Activated T-cell treated with anti-CD3 and anti-CD28 coated beads, Interleukin-2, amount 50 U/mL, for 24 hours (primary cell): ENCODE results near the gene ITPRIP.

Source experiments
- DNase-seq: peaks from one replicate; pipeline ENCODE4 v3.0.0-alpha.2; 2020
- H3K27ac Mint-ChIP-seq: 2 replicates; pipeline ENCODE4 v1.8.0; 2020; ENCODE audit warnings: mild to moderate bottlenecking, mixed read lengths
- H3K27me3 Mint-ChIP-seq: 2 replicates; pipeline ENCODE4 v1.8.0; 2020; ENCODE audit warnings: mixed read lengths
- H3K36me3 Mint-ChIP-seq: 2 replicates; pipeline ENCODE4 v1.8.0; 2020; ENCODE audit warnings: low read depth, mixed read lengths
- H3K4me1 Mint-ChIP-seq: 2 replicates; pipeline ENCODE4 v1.8.0; 2020; ENCODE audit warnings: low read depth, mixed read lengths
- H3K4me3 Mint-ChIP-seq: 2 replicates; pipeline ENCODE4 v1.8.0; 2020; ENCODE audit warnings: mild to moderate bottlenecking, moderate library complexity, mixed read lengths
- H3K9me3 Mint-ChIP-seq: 2 replicates; pipeline ENCODE4 v1.8.0; 2020; ENCODE audit warnings: mixed read lengths

The ITPRIP gene

DNA sequence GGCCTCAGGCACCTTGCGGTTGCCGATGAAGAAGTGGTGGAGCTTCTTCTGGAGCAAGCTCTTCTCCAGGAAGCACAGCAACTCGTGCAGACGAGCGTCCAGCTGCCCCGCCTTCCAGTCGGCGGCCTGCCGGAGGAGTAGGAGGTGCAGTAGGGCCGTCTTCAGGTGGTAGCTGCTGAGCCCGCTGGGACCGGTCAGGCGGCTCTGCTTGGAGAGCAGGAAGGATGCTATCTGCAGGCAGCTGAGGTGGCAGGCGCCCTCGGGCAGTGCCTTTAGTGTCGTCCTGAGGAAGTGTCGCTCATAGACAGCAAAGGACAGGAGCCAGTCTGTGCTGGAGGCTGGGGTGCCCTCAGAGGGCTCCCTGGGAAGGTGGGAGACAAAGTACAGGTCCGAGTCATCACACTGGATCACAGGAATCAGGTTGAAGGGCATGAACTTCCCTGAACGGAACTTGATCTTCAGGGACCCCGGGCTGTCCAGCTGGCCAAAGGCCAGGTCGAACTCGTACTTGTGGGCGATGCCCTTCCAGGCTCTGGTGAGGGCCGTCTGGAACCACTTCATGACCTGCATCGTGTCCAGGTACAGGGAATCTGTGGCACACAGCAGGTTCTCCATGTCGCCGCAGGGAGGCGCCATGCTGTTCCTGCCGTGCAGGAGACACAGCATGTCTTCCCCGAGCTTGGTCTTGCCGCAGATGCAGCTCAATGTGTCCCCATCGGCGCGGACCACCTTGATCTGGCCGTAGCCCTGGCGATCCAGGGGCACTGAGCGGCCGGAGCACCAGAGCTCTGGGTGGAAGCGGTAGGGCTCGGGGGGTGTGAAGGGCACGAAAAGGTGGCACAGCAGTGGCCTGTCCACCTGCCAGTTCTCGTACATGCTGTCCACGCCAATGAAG lies 23.4 kb downstream of the ITPRIP start:
- H3K4me1 Mint-ChIP-seq = peaks cover 55% of the 10 kb centered on the region
- peaks cover 84% of the 10 kb centered on the region for H3K36me3 Mint-ChIP-seq

DNA sequence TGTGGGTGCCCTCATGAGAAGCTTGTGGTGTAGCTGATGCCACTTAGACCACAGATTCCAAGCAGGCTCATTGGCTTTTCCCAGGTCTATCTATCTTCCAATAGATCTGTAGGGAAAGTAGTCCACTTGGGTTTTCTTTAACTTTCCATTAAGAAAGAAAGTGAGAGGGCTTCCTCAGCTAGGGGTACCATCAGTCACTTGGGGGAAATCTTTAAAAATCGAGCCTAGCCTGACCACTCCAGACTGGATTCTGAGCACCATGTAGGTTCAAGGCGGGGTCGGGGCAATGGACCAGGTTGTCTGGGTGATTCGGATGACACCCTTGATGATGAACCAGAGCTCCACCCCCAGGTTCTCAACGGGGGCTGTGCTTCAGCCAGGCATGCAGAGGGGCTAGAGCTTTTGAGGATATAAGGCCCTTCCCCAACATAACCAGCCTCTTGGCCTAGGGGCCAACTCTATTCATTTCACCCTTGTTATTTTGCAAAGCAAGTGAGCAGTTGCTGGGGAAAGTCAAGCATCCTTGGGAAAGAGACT lies 27.0 kb downstream of the ITPRIP start:
- no peak overlapping the region for H3K4me3 Mint-ChIP-seq
- peaks cover 60% of the 10 kb centered on the region for H3K4me1 Mint-ChIP-seq
- peaks cover 67% of the 10 kb centered on the region for H3K36me3 Mint-ChIP-seq
- no peak for DNase-seq
- no peaks in the 10 kb centered on the region for H3K9me3 Mint-ChIP-seq
- no peaks in the 10 kb centered on the region for H3K27me3 Mint-ChIP-seq
- no peak overlapping the region for H3K27ac Mint-ChIP-seq

More for the DNA sequence above, 23.4 kb downstream of the ITPRIP start:
- Mint-ChIP-seq H3K9me3 (no peaks in the 10 kb centered on the region), H3K27me3 (no peaks in the 10 kb centered on the region), H3K27ac (no peak overlapping the region), H3K4me3 (no peak overlapping the region)
- DNase-seq = no peak

DNA sequence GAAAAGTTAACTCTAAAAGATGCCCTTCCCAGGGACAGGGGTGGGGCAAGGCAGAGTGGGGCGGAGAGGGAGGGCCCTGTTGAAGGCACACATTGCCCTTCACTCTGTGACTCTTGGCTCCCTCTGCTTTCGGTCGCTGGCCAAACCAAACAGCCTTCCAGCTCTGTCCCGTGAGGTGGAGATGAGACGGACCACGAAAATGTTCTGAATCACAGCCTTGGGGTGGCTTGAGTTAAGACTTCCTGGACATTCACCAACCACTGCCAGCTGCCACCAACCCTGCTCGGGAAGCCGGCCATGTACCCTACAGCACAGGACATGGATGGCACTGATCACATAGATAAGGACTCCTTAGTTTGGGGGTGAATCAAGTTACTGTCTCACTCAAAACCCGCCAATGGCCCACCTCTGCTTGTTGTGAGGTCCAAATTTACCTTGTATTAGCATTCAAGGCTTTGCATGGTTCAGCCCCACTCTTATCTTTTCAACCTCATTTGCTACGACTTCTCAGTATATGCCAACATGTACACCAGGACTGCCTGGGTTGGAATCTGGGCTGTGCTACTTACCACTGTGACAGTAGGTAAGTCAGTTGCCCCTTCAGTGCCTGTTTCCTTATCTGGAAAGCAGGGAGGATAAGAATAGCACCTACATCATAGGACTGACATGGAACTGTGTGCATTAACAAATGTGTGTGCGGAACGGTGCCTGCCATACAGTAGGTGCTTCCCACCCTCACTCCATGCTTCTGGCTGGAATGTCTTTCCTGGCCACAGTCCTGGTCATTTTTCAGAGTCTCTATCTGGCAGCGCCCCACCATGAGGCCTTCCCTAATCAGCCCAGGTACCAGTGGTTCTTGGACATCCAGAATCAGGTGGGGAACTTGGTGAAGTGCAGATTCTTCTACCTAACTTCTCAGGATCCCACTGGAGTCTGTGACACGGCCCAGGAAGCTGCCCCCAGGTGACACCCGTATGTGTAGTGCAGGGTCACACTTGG lies 28.0 kb downstream of the ITPRIP start:
- peaks cover 69% of the 10 kb centered on the region for H3K4me1 Mint-ChIP-seq
- H3K4me3 Mint-ChIP-seq = no peak overlapping the region
- peaks cover 58% of the 10 kb centered on the region for H3K36me3 Mint-ChIP-seq
- peak; percentile 24 for DNase-seq
- no peaks in the 10 kb centered on the region for H3K9me3 Mint-ChIP-seq
- H3K27ac Mint-ChIP-seq = no peak overlapping the region
- H3K27me3 Mint-ChIP-seq = no peaks in the 10 kb centered on the region

DNA sequence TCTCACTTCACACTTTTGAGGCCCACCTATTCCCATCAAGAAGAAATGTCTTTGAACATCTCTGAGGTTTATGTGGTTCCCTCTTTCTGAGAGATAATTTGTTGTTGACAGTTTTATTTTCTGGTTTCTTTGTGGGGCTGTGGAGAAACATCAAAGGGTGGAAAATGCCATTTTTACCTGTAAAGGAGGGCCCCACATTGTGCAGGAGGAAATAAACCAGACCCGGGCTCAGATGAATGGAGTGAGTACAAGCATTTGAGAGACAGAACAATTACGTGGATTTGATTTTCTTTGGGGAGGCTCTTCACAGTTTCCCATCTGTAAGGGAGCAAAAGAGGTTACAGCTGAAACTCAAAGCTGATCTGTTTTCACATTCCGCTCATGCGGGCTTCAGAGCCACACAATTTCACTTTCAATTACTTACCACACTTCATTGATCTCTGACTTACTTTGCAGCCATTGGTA lies 29.8 kb downstream of the ITPRIP start:
- Mint-ChIP-seq H3K4me3 (peak overlapping the region; percentile 11), H3K27me3 (no peaks in the 10 kb centered on the region), H3K9me3 (no peaks in the 10 kb centered on the region), H3K4me1 (peaks cover 80% of the 10 kb centered on the region), H3K27ac (peak overlapping the region; percentile 80), H3K36me3 (peaks cover 40% of the 10 kb centered on the region)
- DNase-seq = peak; percentile 33

DNA sequence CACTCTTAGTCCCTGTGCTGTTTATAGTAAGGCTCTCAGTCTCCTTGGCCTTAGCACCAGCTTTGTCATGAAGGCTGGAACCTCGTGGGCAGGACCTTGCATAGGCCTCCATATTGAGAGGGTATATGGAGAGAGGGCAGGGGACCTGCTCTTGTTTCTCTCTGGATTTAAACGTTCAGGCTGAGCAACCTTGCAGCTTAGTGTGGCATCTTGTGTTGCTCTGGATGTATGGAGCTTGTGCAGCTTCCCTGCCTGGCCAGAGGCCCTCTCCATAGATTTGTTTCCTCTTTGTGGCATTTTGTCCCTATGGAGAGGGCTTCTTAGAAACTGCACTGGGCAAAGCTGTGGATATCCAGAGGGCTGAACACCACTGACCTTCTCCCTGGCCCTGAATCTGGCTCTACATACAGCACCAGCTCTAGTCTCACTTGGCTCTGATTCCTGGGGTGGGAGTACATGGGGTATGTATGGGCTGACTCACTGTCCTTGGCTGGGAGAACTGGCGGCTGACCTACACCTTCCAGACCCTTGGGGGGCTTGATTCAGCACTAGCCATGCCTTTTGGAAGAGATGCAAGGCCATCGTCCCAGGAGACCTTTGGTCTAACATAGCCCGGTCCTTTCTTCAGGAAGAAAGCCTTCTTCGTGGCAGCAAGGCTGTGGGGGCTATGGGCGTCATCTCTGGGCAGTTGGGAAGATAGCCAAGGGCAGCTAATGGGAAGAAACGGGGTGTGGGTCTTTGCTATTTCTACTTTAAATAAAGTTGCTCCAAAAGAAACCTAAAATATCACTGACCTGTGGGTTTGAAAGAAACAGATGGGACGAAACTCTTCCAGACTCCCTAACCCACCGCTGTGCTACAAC lies 30.5 kb downstream of the ITPRIP start:
- Mint-ChIP-seq H3K27me3 (no peaks in the 10 kb centered on the region), H3K9me3 (no peaks in the 10 kb centered on the region), H3K27ac (peak overlapping the region; percentile 80), H3K36me3 (peaks cover 33% of the 10 kb centered on the region), H3K4me1 (peaks cover 82% of the 10 kb centered on the region), H3K4me3 (peak overlapping the region; percentile 11)
- peak; percentile 33 for DNase-seq

DNA sequence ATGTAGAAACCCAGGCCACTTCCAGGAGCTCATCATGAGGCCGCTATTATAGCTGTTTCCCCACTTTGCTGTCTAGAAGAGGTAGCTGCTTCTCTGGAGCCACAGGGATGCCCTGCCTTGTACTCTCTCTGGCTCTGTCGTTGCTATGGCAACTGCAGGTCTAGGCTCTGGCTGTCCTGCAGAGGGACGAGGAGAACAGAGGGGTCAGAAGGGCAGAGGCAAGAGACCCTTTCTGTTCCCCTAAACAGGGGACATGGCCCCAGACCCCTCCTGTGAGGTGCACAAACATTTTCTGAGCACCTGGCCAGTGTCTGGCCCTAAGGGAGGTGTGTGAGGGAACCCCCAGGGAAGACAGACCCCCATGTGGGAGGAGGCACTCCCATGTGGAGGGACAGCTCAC lies 31.4 kb downstream of the ITPRIP start:
- Mint-ChIP-seq H3K27ac (no peak overlapping the region), H3K9me3 (peaks cover 5% of the 10 kb centered on the region), H3K4me3 (no peak overlapping the region), H3K27me3 (no peaks in the 10 kb centered on the region), H3K36me3 (peaks cover 24% of the 10 kb centered on the region), H3K4me1 (peaks cover 80% of the 10 kb centered on the region)
- peak; percentile 37 for DNase-seq

DNA sequence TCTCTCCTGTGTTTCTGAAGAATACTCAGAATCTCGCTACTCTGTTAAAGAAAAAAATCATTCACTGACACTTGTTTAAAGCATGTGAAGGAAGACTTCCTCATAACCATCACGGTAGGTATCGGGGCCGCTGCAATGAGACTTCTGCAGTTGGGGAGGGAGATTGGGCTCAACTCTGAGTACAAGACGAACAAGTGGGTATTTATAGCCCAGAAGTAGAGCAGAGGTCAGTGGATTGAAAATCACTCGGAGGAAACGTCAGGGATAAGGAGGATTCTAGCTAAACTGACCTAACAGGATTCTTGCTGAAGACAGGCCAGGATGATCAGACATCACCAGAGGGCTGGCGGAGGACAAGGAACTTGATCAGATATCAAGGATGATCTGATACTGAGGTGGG lies 33.3 kb downstream of the ITPRIP start:
- no peak overlapping the region for H3K27ac Mint-ChIP-seq
- no peaks in the 10 kb centered on the region for H3K27me3 Mint-ChIP-seq
- peaks cover 8% of the 10 kb centered on the region for H3K9me3 Mint-ChIP-seq
- H3K4me1 Mint-ChIP-seq = peaks cover 85% of the 10 kb centered on the region
- peaks cover 6% of the 10 kb centered on the region for H3K36me3 Mint-ChIP-seq
- no peak for DNase-seq
- no peak overlapping the region for H3K4me3 Mint-ChIP-seq

DNA sequence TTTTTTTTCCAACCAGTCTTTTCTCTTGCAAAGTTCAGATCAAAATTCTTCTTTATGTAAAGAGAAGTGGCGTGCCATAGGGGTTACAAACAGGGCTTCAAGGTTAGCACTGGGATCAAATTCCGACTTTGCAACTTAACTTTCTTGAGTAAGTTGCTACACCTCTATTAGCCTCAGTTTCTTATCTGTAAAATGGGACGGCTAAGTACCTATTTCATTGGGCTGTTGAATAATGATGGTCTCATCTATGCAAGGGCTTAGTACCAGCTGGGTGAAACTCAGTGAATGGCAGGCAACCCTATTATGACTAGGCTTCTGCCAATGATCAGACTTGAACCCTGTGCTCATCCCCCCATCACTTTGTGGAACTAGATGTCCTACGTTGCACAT lies 33.9 kb downstream of the ITPRIP start:
- no peak for DNase-seq
- no peak overlapping the region for H3K4me3 Mint-ChIP-seq
- H3K27me3 Mint-ChIP-seq = no peaks in the 10 kb centered on the region
- H3K36me3 Mint-ChIP-seq = peaks cover under 1% of the 10 kb centered on the region
- H3K9me3 Mint-ChIP-seq = peaks cover 8% of the 10 kb centered on the region
- H3K4me1 Mint-ChIP-seq = peaks cover 82% of the 10 kb centered on the region
- no peak overlapping the region for H3K27ac Mint-ChIP-seq

DNA sequence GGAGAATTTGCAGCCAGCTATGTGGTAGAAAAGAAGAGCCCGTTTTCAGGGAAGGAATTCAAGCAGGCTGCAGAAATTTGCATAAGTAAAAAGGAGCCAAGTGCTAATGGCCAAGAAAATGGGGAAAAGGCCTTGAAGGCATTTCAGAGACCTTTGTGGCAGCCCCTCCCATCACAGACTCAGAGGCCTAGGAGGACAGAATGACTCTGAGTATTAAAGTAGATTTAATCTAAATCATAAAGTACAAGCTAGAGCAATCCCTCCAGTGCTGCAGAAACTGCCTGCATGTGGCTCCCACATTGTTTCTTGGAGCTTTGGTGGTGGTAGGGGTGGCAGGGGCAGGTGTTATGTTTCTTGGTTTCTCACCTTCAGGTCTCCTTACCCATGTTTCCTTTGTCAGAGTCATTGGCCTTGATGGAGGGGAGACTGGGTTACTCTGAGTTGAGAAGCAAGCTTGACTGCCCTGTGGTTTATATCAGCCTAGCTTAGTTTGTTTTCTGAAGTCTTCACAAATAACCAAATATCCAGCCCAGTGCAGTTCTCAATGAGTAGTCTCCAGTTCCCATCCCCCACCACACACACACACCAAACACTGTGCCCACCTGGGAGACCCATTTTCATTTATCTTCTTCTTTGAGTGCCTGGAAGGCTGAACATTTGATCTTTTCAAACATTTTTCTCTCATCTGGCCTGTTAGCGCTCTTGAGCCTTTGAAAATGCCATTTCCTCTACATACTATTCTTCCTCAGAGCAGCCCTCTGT lies 34.5 kb downstream of the ITPRIP start:
- peaks cover 8% of the 10 kb centered on the region for H3K9me3 Mint-ChIP-seq
- H3K36me3 Mint-ChIP-seq = no peaks in the 10 kb centered on the region
- H3K4me1 Mint-ChIP-seq = peaks cover 79% of the 10 kb centered on the region
- no peak for DNase-seq
- H3K27me3 Mint-ChIP-seq = no peaks in the 10 kb centered on the region
- H3K27ac Mint-ChIP-seq = no peak overlapping the region
- H3K4me3 Mint-ChIP-seq = no peak overlapping the region

- H3K27ac Mint-ChIP-seq = no peak overlapping the region
- H3K4me3 Mint-ChIP-seq = no peak overlapping the region
Measured at GRCh38 chr10:104301907-104302690, 36.2 kb downstream of the ITPRIP start.

GRCh38 chr10:104300736-104301292 lies 37.5 kb downstream of the ITPRIP start:
- no peaks in the 10 kb centered on the region for H3K36me3 Mint-ChIP-seq
- no peaks in the 10 kb centered on the region for H3K27me3 Mint-ChIP-seq
- H3K4me3 Mint-ChIP-seq = peak overlapping the region; percentile 54
- peak; percentile 47 for DNase-seq
- H3K27ac Mint-ChIP-seq = peak overlapping the region; percentile 78
- H3K4me1 Mint-ChIP-seq = peaks cover 53% of the 10 kb centered on the region
- H3K9me3 Mint-ChIP-seq = peaks cover 8% of the 10 kb centered on the region

More at GRCh38 chr10:104301907-104302690, 36.2 kb downstream of the ITPRIP start:
- Mint-ChIP-seq H3K36me3 (no peaks in the 10 kb centered on the region), H3K4me1 (peaks cover 65% of the 10 kb centered on the region), H3K9me3 (peaks cover 8% of the 10 kb centered on the region), H3K27me3 (no peaks in the 10 kb centered on the region)
- no peak for DNase-seq

DNA sequence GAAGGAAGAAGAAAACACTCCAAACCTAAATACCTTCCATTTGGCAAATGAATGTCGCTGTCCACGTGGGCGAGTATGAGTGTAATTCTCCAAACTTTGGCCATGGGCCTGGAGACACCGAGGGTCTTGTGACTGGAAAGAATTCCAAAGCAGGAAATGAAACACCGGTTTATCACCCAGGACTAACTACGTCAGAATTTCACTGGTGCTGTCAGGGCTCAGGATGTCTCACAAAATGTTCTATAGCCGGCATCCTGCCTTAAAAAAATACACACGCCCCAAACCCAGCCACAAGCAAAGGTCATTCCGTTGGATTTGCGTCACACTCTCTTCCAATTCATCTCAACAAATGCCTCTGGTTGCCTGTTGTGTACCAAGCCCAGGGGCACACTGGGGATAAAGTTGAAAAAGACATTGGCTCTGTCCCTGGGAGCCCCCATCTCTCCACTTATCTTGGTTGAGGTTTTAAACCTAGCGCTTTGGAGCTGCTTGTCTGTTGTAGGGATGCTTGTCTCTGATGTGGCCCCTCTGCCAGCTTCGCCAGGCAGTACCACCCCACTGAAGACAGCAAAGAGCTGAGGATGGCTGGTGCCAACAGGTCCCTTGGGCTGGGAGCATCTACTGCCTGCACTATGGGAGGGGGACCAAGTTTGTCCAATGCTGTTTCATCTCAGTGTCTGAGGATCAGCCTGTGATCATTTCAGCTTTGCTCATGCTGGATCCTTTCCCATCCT lies 38.1 kb downstream of the ITPRIP start:
- Mint-ChIP-seq H3K36me3 (no peaks in the 10 kb centered on the region), H3K9me3 (peaks cover 8% of the 10 kb centered on the region), H3K27me3 (no peaks in the 10 kb centered on the region), H3K27ac (peak overlapping the region; percentile 78), H3K4me3 (peak overlapping the region; percentile 54), H3K4me1 (peaks cover 48% of the 10 kb centered on the region)
- no peak for DNase-seq
